OCI-LY3 (cell line): ENCODE data around the gene TMEM108.

ENCODE experiments used
- EZH2phosphoT487 ChIP-seq: fragments of 200-600 bp; shearing (Covaris generic); IDR thresholded peaks from 2 replicates; pipeline ENCODE4 v1.6.1; 2018; ENCODE audit warnings: antibody characterized with exemption, mixed run types, low read depth
- TF ChIP-seq, protein P1 (sequence below): fragments of 200-600, 300-600 bp; sonication (generic); IDR thresholded peaks from 2 replicates; pipeline ENCODE4 v1.5.1; 2014; ENCODE audit warnings: antibody characterized with exemption, low read length, low read depth

DNA sequence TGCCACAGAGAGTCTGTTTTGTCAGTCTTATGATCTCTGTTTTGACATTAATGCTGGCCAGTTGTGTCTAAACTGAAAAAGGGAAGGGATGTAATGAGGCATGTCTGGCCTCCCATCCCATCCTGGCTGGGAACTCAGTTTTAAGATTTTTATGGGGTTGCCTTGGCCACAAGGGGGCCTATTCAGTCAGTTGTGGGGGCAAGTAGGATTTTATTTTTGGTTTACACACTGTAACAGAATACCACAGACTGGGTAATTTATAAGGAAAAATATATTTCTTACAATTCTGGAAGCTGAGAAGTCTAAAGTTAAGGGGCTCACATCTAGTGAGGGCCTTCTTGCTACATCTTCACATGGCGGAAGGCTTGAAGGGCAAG lies 129.8 kb downstream of the TMEM108 start:
- TF ChIP-seq, protein P1, sequence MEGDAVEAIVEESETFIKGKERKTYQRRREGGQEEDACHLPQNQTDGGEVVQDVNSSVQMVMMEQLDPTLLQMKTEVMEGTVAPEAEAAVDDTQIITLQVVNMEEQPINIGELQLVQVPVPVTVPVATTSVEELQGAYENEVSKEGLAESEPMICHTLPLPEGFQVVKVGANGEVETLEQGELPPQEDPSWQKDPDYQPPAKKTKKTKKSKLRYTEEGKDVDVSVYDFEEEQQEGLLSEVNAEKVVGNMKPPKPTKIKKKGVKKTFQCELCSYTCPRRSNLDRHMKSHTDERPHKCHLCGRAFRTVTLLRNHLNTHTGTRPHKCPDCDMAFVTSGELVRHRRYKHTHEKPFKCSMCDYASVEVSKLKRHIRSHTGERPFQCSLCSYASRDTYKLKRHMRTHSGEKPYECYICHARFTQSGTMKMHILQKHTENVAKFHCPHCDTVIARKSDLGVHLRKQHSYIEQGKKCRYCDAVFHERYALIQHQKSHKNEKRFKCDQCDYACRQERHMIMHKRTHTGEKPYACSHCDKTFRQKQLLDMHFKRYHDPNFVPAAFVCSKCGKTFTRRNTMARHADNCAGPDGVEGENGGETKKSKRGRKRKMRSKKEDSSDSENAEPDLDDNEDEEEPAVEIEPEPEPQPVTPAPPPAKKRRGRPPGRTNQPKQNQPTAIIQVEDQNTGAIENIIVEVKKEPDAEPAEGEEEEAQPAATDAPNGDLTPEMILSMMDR, result peak; percentile 21; the same call in 1 of the 2 replicates
- TF ChIP-seq EZH2phosphoT487, result no peak
